DMS153 treated with DMSO at 0.1 percent for 48 hours (cell line): ENCODE data around the gene IL1RL2.

Experiments used
- DNase-seq: peaks from one replicate; lab custom pipeline; 2025; ENCODE audit not compliant: unreplicated experiment; lab: John Stamatoyannopoulos, UW

IL1RL2 gene

GRCh38 chr2:102238039-102238756, 51.4 kb downstream of the IL1RL2 start:
- no peak for DNase-seq

GRCh38 chr2:102238778-102239177, 52.0 kb downstream of the IL1RL2 start:
- DNase-seq = no peak

DNA sequence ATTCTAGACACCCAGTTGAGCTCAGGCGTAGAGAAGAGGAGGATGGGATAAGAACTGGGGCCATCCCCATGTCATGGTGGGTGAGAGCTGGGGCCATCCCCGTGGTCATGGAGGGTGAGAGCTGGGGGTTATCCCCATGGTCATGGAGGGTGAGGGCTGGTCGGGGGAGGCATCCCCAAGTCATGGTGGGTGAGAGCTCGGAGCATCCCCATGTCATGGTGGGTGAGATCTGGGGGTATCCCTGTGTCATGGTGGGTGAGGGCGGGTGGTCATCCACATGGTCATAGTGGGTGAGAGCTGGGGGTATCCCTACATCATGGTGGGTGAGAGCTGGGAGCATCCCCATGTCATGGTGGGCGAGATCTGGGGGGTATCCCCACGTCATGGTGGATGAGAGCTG, 52.5 kb downstream of the IL1RL2 start:
- no peak for DNase-seq

GRCh38 chr2:102240640-102241370, 54.0 kb downstream of the IL1RL2 start:
- DNase-seq = peak; percentile 74

DNA sequence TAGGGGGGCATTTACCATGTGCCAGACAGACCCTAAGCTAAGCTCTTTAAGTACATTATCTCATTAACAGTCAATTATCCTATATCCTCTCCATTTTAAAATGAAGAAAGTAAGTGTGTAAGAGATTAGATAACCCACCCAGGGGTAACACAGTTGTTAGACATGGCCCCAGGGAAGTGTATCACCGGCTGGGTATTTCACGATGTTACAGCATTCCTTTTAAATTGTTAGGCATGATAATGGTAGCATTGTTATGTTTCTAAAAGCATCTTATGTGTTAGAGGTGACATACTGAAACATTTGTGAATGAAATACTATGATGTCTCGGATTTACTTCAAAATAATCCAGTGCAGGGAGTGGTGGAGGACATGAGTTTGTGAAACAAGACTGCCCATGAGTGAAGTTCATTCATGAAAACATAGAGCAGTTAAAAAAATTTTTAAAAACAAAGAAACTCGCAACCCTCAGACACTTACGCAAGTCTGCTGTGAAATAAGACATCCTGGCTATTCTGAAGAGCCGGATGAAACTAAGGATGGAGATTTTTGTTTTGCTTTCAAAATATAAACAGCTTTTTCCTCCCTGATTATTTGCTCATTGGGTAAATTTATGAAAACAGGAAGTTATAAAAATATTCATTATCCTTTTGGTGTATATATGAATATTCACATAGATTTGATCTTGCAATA, 54.9 kb downstream of the IL1RL2 start:
- DNase-seq = no peak

- no peak for DNase-seq
Observed at GRCh38 chr2:102245266-102246151, 58.7 kb downstream of the IL1RL2 start.

GRCh38 chr2:102250278-102250821, 63.5 kb downstream of the IL1RL2 start:
- no peak for DNase-seq

DNA sequence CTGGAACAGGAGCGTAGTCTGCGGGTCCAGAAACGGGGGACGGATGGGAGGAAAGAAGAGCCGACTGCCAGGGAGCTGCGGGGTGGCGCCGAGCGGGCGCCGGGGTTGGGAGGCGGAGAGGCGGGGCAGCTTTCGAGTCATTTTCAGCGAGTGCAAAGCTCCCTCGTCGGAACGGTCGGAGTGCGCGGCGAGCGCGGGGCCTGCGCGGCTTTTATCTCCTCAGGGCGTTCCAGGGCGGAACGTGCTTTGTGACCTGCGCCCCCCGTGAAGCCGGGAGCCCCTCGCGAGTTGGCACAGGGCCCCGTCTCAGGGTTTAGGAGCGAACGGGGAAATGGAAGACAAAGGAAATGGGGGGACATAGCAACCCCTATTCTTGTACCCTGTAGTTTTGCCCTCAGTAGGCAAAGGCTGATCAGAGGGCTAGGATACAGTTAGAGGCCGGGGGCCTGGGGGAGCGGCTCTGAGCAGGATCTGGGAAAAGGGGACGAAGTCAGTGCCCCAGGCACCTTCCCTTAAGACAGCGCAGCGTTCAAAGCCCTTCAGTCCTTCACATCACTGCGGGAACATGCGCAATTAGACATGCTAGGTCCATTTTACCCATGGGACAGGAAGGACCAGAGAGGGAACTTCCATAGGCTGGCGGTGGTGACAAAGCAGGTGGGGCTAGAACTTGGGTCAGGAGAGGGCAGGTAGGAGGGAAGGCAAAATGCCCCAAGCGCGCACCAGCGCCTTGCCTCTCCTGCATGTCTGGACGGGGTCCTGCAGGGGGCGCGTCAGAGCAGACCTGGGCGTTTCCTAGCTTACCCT, 64.4 kb downstream of the IL1RL2 start:
- no peak for DNase-seq

GRCh38 chr2:102251849-102252203, 65.0 kb downstream of the IL1RL2 start:
- no peak for DNase-seq

GRCh38 chr2:102252236-102252635, 65.4 kb downstream of the IL1RL2 start:
- DNase-seq = no peak

DNA sequence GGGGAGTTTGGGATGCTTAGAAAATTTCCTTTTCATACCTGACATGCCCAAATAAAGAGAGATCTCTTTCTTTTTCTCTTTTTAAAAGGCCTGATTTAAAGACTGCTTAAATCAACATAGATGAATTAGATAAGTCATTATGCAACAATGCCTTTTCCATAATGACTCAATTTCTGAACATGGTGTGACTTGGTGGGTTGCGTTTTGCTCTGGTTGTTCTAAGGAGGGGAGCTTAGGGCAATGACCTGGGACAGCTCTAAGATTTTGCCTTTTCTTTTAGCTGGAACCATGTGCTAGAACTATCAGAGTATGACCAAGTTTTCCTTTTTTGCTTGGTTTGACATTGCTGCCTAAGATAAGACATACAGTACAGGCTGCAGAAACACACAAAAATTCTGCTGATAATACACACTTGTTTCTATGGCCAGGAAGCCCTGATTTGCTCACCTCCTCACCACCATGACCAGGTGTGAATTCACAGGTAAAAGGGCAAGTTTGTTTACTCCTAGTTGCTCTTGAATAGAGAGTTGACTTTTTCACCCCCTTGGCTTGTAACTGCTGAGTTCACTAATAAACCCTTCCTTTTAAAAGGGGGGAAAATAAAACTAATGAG, 66.4 kb downstream of the IL1RL2 start:
- no peak for DNase-seq

DNA sequence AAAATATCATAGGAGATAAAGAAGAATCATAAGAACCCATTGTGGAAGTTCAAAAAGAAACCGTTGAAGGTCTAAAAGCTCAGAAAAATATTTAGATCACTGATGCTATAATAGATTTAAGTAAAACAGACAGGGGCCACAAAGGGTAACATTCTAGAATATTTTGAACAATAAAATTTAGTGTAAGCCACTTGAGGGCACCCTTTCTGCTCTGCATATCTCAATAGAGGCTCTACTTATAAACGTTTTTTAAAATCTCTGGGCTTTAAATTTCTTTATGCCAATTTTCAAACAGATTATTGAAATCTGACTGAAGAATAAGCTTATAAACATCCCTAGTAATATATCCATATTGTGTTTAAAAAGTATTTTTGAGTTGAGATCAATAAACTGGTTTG, 66.9 kb downstream of the IL1RL2 start:
- DNase-seq = no peak

DNA sequence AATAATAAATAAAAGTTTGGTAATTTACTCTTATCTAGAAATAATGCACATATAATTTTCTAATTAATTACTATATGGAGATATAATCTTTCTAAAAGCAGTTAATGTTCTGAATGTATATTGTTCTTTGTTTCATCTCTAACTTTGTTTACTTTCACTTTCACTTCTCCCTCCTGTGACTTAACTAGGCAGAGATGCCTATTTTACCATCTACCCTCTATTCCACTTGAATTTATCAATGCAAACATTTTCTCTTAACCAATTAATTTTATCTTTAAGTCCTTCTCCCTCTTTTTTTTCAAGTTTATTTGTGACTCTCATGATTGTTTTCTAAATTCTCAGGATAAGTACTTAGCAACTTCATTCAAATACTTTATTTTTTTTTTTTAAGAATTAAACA, 69.5 kb downstream of the IL1RL2 start:
- no peak for DNase-seq

DNA sequence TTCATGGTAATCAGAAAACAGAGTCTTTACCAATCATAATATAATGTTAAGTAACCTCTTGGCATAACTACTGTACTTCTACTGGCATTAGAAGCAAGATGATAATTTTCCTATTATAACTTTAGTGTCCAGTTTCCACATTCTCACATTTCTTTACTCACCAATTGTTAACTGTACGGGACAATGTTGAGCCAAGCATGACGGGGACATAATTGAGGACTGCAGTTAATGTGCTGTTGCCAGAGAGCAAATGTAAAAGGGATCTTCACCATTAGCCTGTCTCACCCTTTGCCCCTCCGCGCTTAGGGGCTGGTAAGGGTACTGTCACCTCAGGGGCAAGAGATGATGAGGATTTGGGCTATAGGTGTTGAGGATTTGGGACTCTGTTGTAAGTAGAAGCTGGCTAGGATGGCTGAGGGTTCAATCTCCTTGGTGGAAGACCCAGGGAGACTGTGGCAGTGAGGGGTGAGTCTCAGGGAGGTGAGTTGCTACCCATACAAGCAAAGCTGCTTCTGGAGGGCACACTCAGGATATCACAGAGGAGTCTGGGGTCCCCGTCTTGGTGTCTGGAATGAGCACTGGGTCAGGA, 70.1 kb downstream of the IL1RL2 start:
- DNase-seq = no peak

DNA sequence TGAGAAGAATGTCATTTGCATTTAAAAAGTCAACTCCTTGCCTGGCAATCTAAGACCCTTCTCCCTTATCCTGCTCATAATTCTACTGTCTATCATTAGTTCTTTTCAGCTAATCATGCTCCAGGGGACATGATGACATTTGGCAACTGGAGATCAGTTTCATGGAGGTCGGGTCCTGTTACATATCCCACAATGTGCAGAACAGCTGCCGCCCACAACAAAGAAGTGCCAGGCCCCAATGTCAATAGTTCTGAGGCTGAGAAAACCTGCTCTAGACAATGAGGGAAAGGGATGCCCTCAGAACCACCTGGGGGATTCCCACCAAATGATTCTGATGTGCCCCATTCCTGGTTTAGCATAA, 71.2 kb downstream of the IL1RL2 start:
- DNase-seq = no peak

GRCh38 chr2:102258386-102259074, 71.7 kb downstream of the IL1RL2 start:
- no peak for DNase-seq

DNA sequence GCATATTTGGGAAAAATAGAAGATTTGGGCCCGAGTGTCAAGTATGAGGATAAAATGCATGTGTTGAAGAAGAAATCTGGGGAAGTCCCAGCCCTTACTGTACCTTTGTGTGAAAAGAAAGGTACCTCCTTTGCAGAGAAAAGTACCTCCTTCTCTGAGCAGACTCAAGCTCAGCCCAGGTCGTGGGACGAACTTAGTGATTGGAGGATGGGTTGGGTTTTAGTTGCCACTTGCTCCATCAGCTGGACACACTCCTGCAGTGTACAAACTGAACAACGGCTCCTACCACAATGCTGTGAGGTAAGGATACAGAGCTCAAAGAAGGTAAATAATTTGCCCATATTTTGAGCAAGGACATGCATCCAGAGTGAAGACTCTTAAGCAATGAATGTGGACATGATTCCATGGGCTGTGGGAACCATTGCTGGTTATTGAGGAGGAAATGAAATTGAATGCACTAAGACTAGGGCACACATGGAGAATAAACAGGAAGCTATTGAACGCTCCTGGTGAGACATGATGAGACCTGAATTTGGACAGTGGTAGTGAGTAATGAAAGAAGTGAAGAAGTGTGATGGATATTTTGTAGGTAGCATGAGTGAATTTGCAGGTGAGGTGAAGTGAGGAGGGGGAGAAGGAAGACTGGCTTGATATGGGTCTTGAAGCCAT, 74.8 kb downstream of the IL1RL2 start:
- DNase-seq = no peak
